Stomach (tissue), 9 donors: ENCODE data around the gene TAS2R3. TPM values are rescaled to one million over a fixed set of nuclear protein-coding genes. Genes with fewer than 3 reads are reported as not detected.

ENCODE experiments used
- DNase-seq, 2 donors: peaks; one replicate each; pipeline versions ENCODE4 v3.0.0 to v3.0.0-alpha.2; 2013 to 2019
- H3K27ac ChIP-seq, 5 donors: fragments of 200-600 bp in 4 of 5; sonication (generic) in 4 of 5; one replicate each; pipeline ENCODE4 v1.5.1; 2013 to 2019; ENCODE audit warnings: mild to moderate bottlenecking in 1 of 5, moderate library complexity in 1 of 5
- H3K27me3 ChIP-seq, 3 donors: fragments of 200-600 bp; sonication (generic); one replicate each; pipeline ENCODE4 v1.5.1; 2017 to 2019; ENCODE audit warnings: mixed run types in 1 of 3
- H3K36me3 ChIP-seq, 4 donors: fragments of 200-600 bp; sonication (generic); 1 replicate in 3 of 4; 2 replicates in 1 of 4; pipeline ENCODE4 v1.5.1; 2016 to 2019
- H3K4me1 ChIP-seq, 4 donors: fragments of 200-600 bp; sonication (generic); one replicate each; pipeline ENCODE4 v1.5.1; 2016 to 2019
- H3K4me3 ChIP-seq, 4 donors: fragments of 200-600 bp; sonication (generic) in 3 of 4; one replicate each; pipeline ENCODE4 v1.5.1; 2016 to 2019; ENCODE audit warnings: mild to moderate bottlenecking in 1 of 4
- H3K9me3 ChIP-seq, 4 donors: fragments of 200-600 bp; sonication (generic); one replicate each; pipeline ENCODE4 v1.5.1; 2016 to 2019
- CTCF ChIP-seq, 7 experiments: fragments of 450-650 bp in 4 of 7; fragments of 200-600 bp in 3 of 7; sonication (generic) in 3 of 7; IDR thresholded peaks; one replicate each; pipeline ENCODE4 v1.5.1; 2016 to 2019; ENCODE audit warnings: antibody characterized with exemption in 7 of 7, control low read depth in 2 of 7, mild to moderate bottlenecking in 1 of 7
- EP300 ChIP-seq: sonication (generic); formaldehyde crosslinking; IDR thresholded peaks from one replicate; pipeline ENCODE4 v1.6.1; 2017; ENCODE audit warnings: antibody characterized with exemption
- POLR2A ChIP-seq, 4 donors: fragments of 450-650 bp; IDR thresholded peaks; one replicate each; pipeline ENCODE4 v1.6.1; 2016; ENCODE audit warnings: antibody characterized with exemption in 4 of 4, control low read depth in 2 of 4, mild to moderate bottlenecking in 1 of 4, moderate library complexity in 1 of 4
- POLR2AphosphoS5 ChIP-seq, 3 donors: sonication (generic); formaldehyde crosslinking; IDR thresholded peaks; one replicate each; pipeline ENCODE4 v1.6.1; 2016; ENCODE audit warnings: antibody characterized with exemption in 3 of 3
- WGBS, 5 donors: extraction: QIAGEN DNeasy Blood & Tissue Kit in 3 of 5; methylation state at CpG; one replicate each; pipeline versions ENCODE4 v1.1.5 to v1.1.7; 2013 to 2018; 5-methylcytosine and 5-hydroxymethylcytosine counted together
- intact Hi-C: fragments of 100-400 bp; cut with DNase I; formaldehyde crosslinking; loops from one replicate; pipeline ENCODE4 v1.15.1; 2023; ENCODE audit warnings: low total_unique reads
- polyA plus RNA-seq, 3 donors: library from polyadenylated mRNA; stranded (reverse); fragments of 200-250 nt; gene quantifications; one replicate each; pipeline ENCODE4 v1.2.3, GENCODE V29; 2013
- total RNA-seq, 5 donors: library from RNA; depleted of rRNA; stranded (reverse); fragments of >200 nt; gene quantifications; one replicate each; pipeline versions ENCODE4 v1.1.0 to v1.2.3, GENCODE V29; 2014 to 2016
- donor health status: healthy with polysubstance abuse.
- donor health status: Bipolar disorder and iron deficiency.
- donor health status: healthy.

The TAS2R3 gene
- total and polyA plus RNA-seq, 8 donors = 0.58 to 5.7 (median 4.4) TPM; not detected in 5

DNA sequence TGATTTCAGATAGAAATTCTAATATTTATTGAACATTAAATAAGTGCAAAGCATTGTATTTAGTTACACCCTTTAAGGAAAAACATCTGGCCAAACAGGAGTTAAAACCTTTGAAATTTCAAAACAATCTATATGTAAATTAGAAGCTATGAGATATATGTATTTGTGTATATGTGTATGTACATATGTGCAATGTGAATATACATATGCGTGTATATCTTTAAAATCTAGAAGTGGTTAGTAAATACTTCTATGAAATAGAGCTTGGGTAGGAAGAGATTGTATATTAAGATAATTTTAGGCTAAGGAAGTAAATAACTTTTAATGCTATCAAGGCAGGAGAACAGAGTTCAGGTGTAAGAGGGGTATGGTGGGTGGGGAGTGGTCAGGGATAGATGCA lies 46.4 kb upstream of the TAS2R3 start:
- H3K4me3 ChIP-seq = no peak overlapping the region
- peaks cover 0 to 4% (median 0%) of the 10 kb centered on the region in 4 donors for H3K36me3 ChIP-seq
- H3K27ac ChIP-seq = no peak overlapping the region
- no peaks in the 10 kb centered on the region for H3K27me3 ChIP-seq
- no peaks in the 10 kb centered on the region for H3K4me1 ChIP-seq
- no peak for TF ChIP-seq CTCF (IDR thresholded peaks at IDR 0.05)
- TF ChIP-seq POLR2A (IDR thresholded peaks at IDR 0.05) = no peak
- TF ChIP-seq POLR2AphosphoS5 (IDR thresholded peaks at IDR 0.05) = no peak
- TF ChIP-seq EP300 = no peak
- WGBS, 5 donors = 84 to 96% (median 95%) methylated on average over 1 of the region's 1 CpG
- no peaks in the 10 kb centered on the region for H3K9me3 ChIP-seq
- DNase-seq = no peak
- intact Hi-C loops = no loop called here

DNA sequence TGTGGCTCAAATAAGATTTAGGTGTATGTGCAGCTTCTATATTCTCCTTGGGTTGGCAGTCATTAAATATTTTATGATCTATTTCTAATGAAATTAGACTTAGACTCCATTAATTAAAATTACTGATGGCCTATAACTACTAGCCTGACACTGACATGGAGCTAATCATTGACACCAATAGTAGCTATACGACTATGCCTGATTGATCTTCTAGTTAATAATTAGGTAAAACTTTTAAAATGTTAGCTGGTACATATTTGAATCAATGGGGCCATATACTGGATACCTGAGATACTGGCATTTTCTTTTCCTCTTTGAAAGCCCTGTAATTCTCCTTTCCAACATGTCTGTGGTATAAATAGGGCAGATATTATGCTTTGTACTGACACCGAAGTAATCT lies 41.4 kb upstream of the TAS2R3 start:
- no peak overlapping the region for H3K4me3 ChIP-seq
- H3K4me1 ChIP-seq = no peaks in the 10 kb centered on the region
- peaks cover 0 to 16% (median 0%) of the 10 kb centered on the region in 4 donors for H3K36me3 ChIP-seq
- DNase-seq = no peak
- intact Hi-C loops = no loop called here
- 81 to 90% (median 83%) methylated on average over 2 of the region's 2 CpGs for WGBS, 5 donors
- no peaks in the 10 kb centered on the region for H3K27me3 ChIP-seq
- H3K27ac ChIP-seq = no peak overlapping the region
- H3K9me3 ChIP-seq = no peaks in the 10 kb centered on the region
- TF ChIP-seq POLR2AphosphoS5 (IDR thresholded peaks at IDR 0.05) = no peak
- TF ChIP-seq EP300 = no peak

- H3K9me3 ChIP-seq = no peaks in the 10 kb centered on the region
- peaks cover 0 to 16% (median 0%) of the 10 kb centered on the region in 4 donors for H3K36me3 ChIP-seq
- H3K4me3 ChIP-seq = no peak overlapping the region
- WGBS, 5 donors = 78 to 100% (median 93%) methylated on average over 1 of the region's 1 CpG
- no peak for DNase-seq
- H3K27me3 ChIP-seq = no peaks in the 10 kb centered on the region
- H3K4me1 ChIP-seq = no peaks in the 10 kb centered on the region
- intact Hi-C loops = no loop called here
- no peak for TF ChIP-seq EP300
- TF ChIP-seq POLR2AphosphoS5 (IDR thresholded peaks at IDR 0.05) = no peak
- TF ChIP-seq POLR2A (IDR thresholded peaks at IDR 0.05) = no peak
- no peak for TF ChIP-seq CTCF (IDR thresholded peaks at IDR 0.05)
- no peak overlapping the region for H3K27ac ChIP-seq
These were observed 34.9 kb upstream of the TAS2R3 start for GRCh38 chr7:141729020-141729419.

DNA sequence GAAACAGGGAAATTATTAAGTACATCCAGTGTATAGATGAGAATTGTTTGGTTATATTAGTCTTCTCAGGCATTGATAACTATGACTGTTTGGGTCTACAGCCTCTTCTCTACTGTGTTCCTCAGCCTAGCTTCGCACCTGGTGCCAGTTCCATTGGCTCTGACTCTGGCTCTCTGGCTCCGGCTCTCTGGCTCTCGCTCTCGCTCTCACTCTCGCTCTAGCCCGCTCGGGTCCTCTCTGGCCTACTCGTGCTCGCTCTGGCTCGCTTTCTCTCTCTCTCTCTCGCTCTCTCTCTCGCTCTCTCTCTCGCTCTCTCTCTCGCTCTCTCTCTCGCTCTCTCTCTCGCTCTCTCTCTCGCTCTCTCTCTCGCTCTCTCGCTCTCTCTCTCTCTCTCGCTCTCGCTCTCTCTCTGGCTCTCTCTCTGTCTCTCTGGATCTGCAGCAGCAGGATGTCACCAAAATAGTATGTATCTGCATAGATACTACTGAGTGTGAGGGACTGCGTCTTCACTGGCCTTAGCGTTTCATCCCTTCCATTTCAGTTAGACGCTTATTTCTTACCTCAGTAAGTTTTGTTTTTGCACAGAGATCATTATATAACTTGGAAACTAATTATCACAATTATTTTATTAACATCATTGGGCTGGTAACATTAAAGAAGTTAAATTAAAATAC lies 32.3 kb upstream of the TAS2R3 start:
- TF ChIP-seq POLR2A (IDR thresholded peaks at IDR 0.05) (no peak), CTCF (IDR thresholded peaks at IDR 0.05) (no peak), EP300 (no peak), POLR2AphosphoS5 (IDR thresholded peaks at IDR 0.05) (no peak)
- Histone ChIP-seq H3K9me3 (no peaks in the 10 kb centered on the region), H3K27me3 (no peaks in the 10 kb centered on the region), H3K36me3 (peaks cover 0 to 6% (median 0%) of the 10 kb centered on the region in 4 donors), H3K27ac (no peak overlapping the region), H3K4me3 (no peak overlapping the region), H3K4me1 (no peaks in the 10 kb centered on the region)
- intact Hi-C loops = no loop called here
- DNase-seq = no peak
- WGBS, 5 donors = 74 to 83% (median 79%) methylated on average over 21 to 24 of the region's 24 CpGs
